Naive thymus-derived CD8-positive, alpha-beta T cell (primary cell): ENCODE measurements around the gene CLEC16A. TPM values are rescaled to one million over a fixed set of nuclear protein-coding genes. Genes with fewer than 3 reads are reported as not detected.

ENCODE experiments used
- ATAC-seq, 2 donors: fragments of 150-1000 bp; cut with Tn5 transposase in 1 of 2; sonication (Bioruptor Pico), chemical (Tn5 transposase) in 1 of 2; 1 replicate in 1 of 2; 2 replicates in 1 of 2; pipeline ENCODE4 v1.10.0; 2021; ENCODE audit warnings: mild to moderate bottlenecking in 2 of 2, moderate library complexity in 2 of 2
- POLR2A ChIA-PET: fragments of 350-600 bp; sonication (Branson Sonifier 250); formaldehyde crosslinking; loops from one replicate; lab custom pipeline; 2021; ENCODE audit warnings: antibody characterized with exemption; lab: Charles Lee
- DNase-seq, 10 donors: peaks; one replicate each; pipeline versions ENCODE4 v3.0.0 to v3.0.0-alpha.2; 2020 to 2022
- H3K27ac Mint-ChIP-seq, 10 donors: one replicate each; pipeline ENCODE4 v1.8.0; 2020 to 2022; ENCODE audit warnings: mild to moderate bottlenecking in 10 of 10, mixed read lengths in 10 of 10, moderate library complexity in 4 of 10, inconsistent platforms in 1 of 10
- H3K27me3 Mint-ChIP-seq, 5 donors: one replicate each; pipeline ENCODE4 v1.8.0; 2021 to 2022; ENCODE audit warnings: mixed read lengths in 5 of 5
- H3K36me3 Mint-ChIP-seq, 3 donors: one replicate each; pipeline ENCODE4 v1.8.0; 2020 to 2022; ENCODE audit warnings: mixed read lengths in 3 of 3, mild to moderate bottlenecking in 2 of 3, inconsistent platforms in 1 of 3
- H3K4me1 Mint-ChIP-seq, 4 donors: one replicate each; pipeline ENCODE4 v1.8.0; 2021 to 2022; ENCODE audit warnings: mixed read lengths in 4 of 4
- H3K4me3 Mint-ChIP-seq, 10 donors: one replicate each; pipeline ENCODE4 v1.8.0; 2020 to 2022; ENCODE audit warnings: mild to moderate bottlenecking in 10 of 10, mixed read lengths in 10 of 10, moderate library complexity in 6 of 10, inconsistent platforms in 1 of 10
- H3K9me3 Mint-ChIP-seq, 9 donors: one replicate each; pipeline ENCODE4 v1.8.0; 2020 to 2022; ENCODE audit warnings: mixed read lengths in 9 of 9, mild to moderate bottlenecking in 3 of 9, inconsistent platforms in 1 of 9, moderate library complexity in 1 of 9
- polyA plus RNA-seq, 3 donors: library from polyadenylated mRNA; unstranded; fragments of 300-500 nt; fragmentation: Illumina TruSeq; gene quantifications; one replicate each; pipeline ENCODE4 v1.2.3, GENCODE V29; 2021
- total RNA-seq, 8 experiments: library from RNA in 2 of 8; stranded (reverse) in 2 of 8; gene quantifications; one replicate each; pipeline ENCODE4 v1.2.3 and lab custom pipeline; 2021 to 2026

Gene CLEC16A
- total and polyA plus RNA-seq, 5 experiments from 2014 or later = 8.5 to 28.8 (median 19.4) TPM

- ATAC-seq (no peak), DNase-seq (no peak)
- Mint-ChIP-seq H3K36me3 (no peaks in the 10 kb centered on the region), H3K27me3 (no peaks in the 10 kb centered on the region), H3K4me3 (peak overlapping the region; percentile 82 to 95 (median 90)), H3K9me3 (no peaks in the 10 kb centered on the region), H3K4me1 (peaks cover 28 to 80% (median 76%) of the 10 kb centered on the region in 4 donors), H3K27ac (peak overlapping the region; percentile 35 to 90 (median 85))
- POLR2A ChIA-PET = interaction anchor here (1.4 to 2.0 kb wide), 3 partner anchors 9 to 311 kb away, joined by 6 to 7 read pairs (median 7); partner anchors contain the start of gene SOCS1
Observed at GRCh38 chr16:10945065-10945787, 862 bp downstream of the CLEC16A start.

- ATAC-seq (no peak), DNase-seq (no peak)
- Mint-ChIP-seq H3K9me3 (no peaks in the 10 kb centered on the region), H3K4me3 (peak overlapping the region in 9 of 10 donors; percentile 49 to 95 (median 89)), H3K4me1 (peaks cover 22 to 77% (median 71%) of the 10 kb centered on the region in 4 donors), H3K27me3 (no peaks in the 10 kb centered on the region), H3K36me3 (no peaks in the 10 kb centered on the region), H3K27ac (peak overlapping the region in 6 of 10 donors; percentile 30 to 80 (median 64))
- POLR2A ChIA-PET = no interaction called here
Observed at GRCh38 chr16:10946308-10946707, 1.9 kb downstream of the CLEC16A start.

GRCh38 chr16:10947211-10947787, 2.9 kb downstream of the CLEC16A start:
- POLR2A ChIA-PET = no interaction called here
- ATAC-seq (no peak), DNase-seq (no peak)
- Mint-ChIP-seq H3K4me1 (peaks cover 22 to 75% (median 69%) of the 10 kb centered on the region in 4 donors), H3K4me3 (peak overlapping the region in 4 of 10 donors; percentile 26 to 58 (median 43)), H3K9me3 (no peaks in the 10 kb centered on the region), H3K27me3 (no peaks in the 10 kb centered on the region), H3K36me3 (no peaks in the 10 kb centered on the region), H3K27ac (peak overlapping the region in 3 of 10 donors; percentile 32 to 77 (median 50))

GRCh38 chr16:10949424-10949970, 5.1 kb downstream of the CLEC16A start:
- no peaks in the 10 kb centered on the region for H3K9me3 Mint-ChIP-seq
- peak in 7 of 10 donors; percentile 29 to 75 (median 53) for DNase-seq
- peak; percentile 67 to 86 for ATAC-seq
- no peaks in the 10 kb centered on the region for H3K36me3 Mint-ChIP-seq
- peak overlapping the region; percentile 58 to 93 (median 82) for H3K27ac Mint-ChIP-seq
- POLR2A ChIA-PET = interaction anchor here (0.6 to 0.9 kb wide), 2 partner anchors 157 to 307 kb away, joined by 3 to 4 read pairs; partner anchors contain the start of gene SOCS1
- H3K27me3 Mint-ChIP-seq = no peaks in the 10 kb centered on the region
- H3K4me1 Mint-ChIP-seq = peaks cover 22 to 76% (median 66%) of the 10 kb centered on the region in 4 donors
- peak overlapping the region in 9 of 10 donors; percentile 1 to 71 (median 63) for H3K4me3 Mint-ChIP-seq

GRCh38 chr16:10950393-10950792, 6.0 kb downstream of the CLEC16A start:
- Mint-ChIP-seq H3K27me3 (no peaks in the 10 kb centered on the region), H3K36me3 (no peaks in the 10 kb centered on the region), H3K9me3 (no peaks in the 10 kb centered on the region), H3K27ac (peak overlapping the region in 4 of 10 donors; percentile 31 to 74 (median 40)), H3K4me1 (peaks cover 27 to 76% (median 68%) of the 10 kb centered on the region in 4 donors), H3K4me3 (no peak overlapping the region)
- POLR2A ChIA-PET = interaction anchor here (1.1 kb wide), 1 partner anchor 305 kb away, joined by 5 read pairs; the partner anchor contains the start of gene SOCS1
- ATAC-seq (no peak), DNase-seq (no peak)

- Mint-ChIP-seq H3K27ac (peak overlapping the region in 1 of 10 donors; percentile 31), H3K36me3 (peaks cover 0 to 3% (median 0%) of the 10 kb centered on the region in 3 donors), H3K4me3 (no peak overlapping the region), H3K27me3 (no peaks in the 10 kb centered on the region), H3K4me1 (peaks cover 24 to 74% (median 66%) of the 10 kb centered on the region in 4 donors), H3K9me3 (no peaks in the 10 kb centered on the region)
- POLR2A ChIA-PET = interaction anchor here (1.1 kb wide), 1 partner anchor 305 kb away, joined by 5 read pairs; the partner anchor contains the start of gene SOCS1
- no peak for DNase-seq
- no peak for ATAC-seq
Observed at GRCh38 chr16:10951026-10951425, 6.7 kb downstream of the CLEC16A start.

- peaks cover 0 to 25% (median 0%) of the 10 kb centered on the region in 3 donors for H3K36me3 Mint-ChIP-seq
- POLR2A ChIA-PET = interaction anchor here (0.6 to 2.0 kb wide), 3 partner anchors 10 to 300 kb away, joined by 3 to 6 read pairs (median 5); partner anchors contain the start of genes CLEC16A and SOCS1
- peak overlapping the region in 3 of 10 donors; percentile 22 to 33 (median 30) for H3K27ac Mint-ChIP-seq
- ATAC-seq = no peak
- H3K9me3 Mint-ChIP-seq = no peaks in the 10 kb centered on the region
- no peaks in the 10 kb centered on the region for H3K27me3 Mint-ChIP-seq
- H3K4me1 Mint-ChIP-seq = peaks cover 13 to 59% (median 49%) of the 10 kb centered on the region in 4 donors
- DNase-seq = no peak
- H3K4me3 Mint-ChIP-seq = no peak overlapping the region
Observed at GRCh38 chr16:10954903-10955302, 10.5 kb downstream of the CLEC16A start.

GRCh38 chr16:10957771-10958482, 13.6 kb downstream of the CLEC16A start:
- H3K9me3 Mint-ChIP-seq = no peaks in the 10 kb centered on the region

GRCh38 chr16:10959161-10959560, 14.8 kb downstream of the CLEC16A start:
- Mint-ChIP-seq H3K4me1 (peaks cover 13 to 47% (median 35%) of the 10 kb centered on the region in 4 donors), H3K4me3 (no peak overlapping the region), H3K27me3 (no peaks in the 10 kb centered on the region), H3K36me3 (peaks cover 0 to 59% (median 12%) of the 10 kb centered on the region in 3 donors), H3K9me3 (no peaks in the 10 kb centered on the region), H3K27ac (peak overlapping the region in 1 of 10 donors; percentile 37)
- ATAC-seq = no peak
- POLR2A ChIA-PET = no interaction called here
- no peak for DNase-seq

More at GRCh38 chr16:10957771-10958482, 13.6 kb downstream of the CLEC16A start:
- H3K27ac Mint-ChIP-seq = peak overlapping the region in 6 of 10 donors; percentile 7 to 86 (median 43)
- POLR2A ChIA-PET = no interaction called here
- peaks cover 13 to 50% (median 39%) of the 10 kb centered on the region in 4 donors for H3K4me1 Mint-ChIP-seq
- no peak for DNase-seq
- ATAC-seq = no peak
- no peaks in the 10 kb centered on the region for H3K27me3 Mint-ChIP-seq
- peak overlapping the region in 2 of 10 donors; percentile 25 to 46 for H3K4me3 Mint-ChIP-seq
- H3K36me3 Mint-ChIP-seq = peaks cover 0 to 50% (median 10%) of the 10 kb centered on the region in 3 donors

GRCh38 chr16:10961231-10961630, 16.9 kb downstream of the CLEC16A start:
- Mint-ChIP-seq H3K36me3 (peaks cover 0 to 72% (median 12%) of the 10 kb centered on the region in 3 donors), H3K4me1 (peaks cover 16 to 44% (median 31%) of the 10 kb centered on the region in 4 donors)

GRCh38 chr16:10964039-10964890, 19.9 kb downstream of the CLEC16A start:
- no peaks in the 10 kb centered on the region for H3K27me3 Mint-ChIP-seq
- peak overlapping the region in 6 of 10 donors; percentile 19 to 48 (median 30) for H3K4me3 Mint-ChIP-seq
- H3K4me1 Mint-ChIP-seq = peaks cover 17 to 29% (median 23%) of the 10 kb centered on the region in 4 donors
- peaks cover 0 to 63% (median 12%) of the 10 kb centered on the region in 3 donors for H3K36me3 Mint-ChIP-seq
- peak overlapping the region in 6 of 10 donors; percentile 16 to 73 (median 63) for H3K27ac Mint-ChIP-seq
- peak; percentile 84 to 93 for ATAC-seq
- H3K9me3 Mint-ChIP-seq = no peaks in the 10 kb centered on the region
- peak; percentile 52 to 84 (median 74) for DNase-seq
- POLR2A ChIA-PET = interaction anchor here (1.0 to 2.1 kb wide), 3 partner anchors 291 to 393 kb away, joined by 3 to 14 read pairs (median 3); partner anchors contain the start of gene SOCS1

More at GRCh38 chr16:10961231-10961630, 16.9 kb downstream of the CLEC16A start:
- Mint-ChIP-seq H3K9me3 (no peaks in the 10 kb centered on the region), H3K27me3 (no peaks in the 10 kb centered on the region), H3K4me3 (no peak overlapping the region), H3K27ac (peak overlapping the region in 2 of 10 donors; percentile 62 to 70)
- no peak for DNase-seq
- no peak for ATAC-seq
- POLR2A ChIA-PET = no interaction called here
